A549 (cell line): Measurements from ENCODE around the gene NOXA1. TPM values are rescaled to one million over a fixed set of nuclear protein-coding genes. Genes with fewer than 3 reads are reported as not detected.

Experiments
- ATAC-seq, 2 experiments: fragments of 200-7000 bp in 1 of 2; fragments of >200 bp in 1 of 2; cut with Nextera tagmentation in 1 of 2; cut with Tn5 transposase in 1 of 2; 3 replicates each; pipeline versions ENCODE4 v1.8.0 to v1.9.1; 2018 to 2020; ENCODE audit warnings: mild to moderate bottlenecking in 1 of 2, moderate library complexity in 1 of 2
- CTCF ChIA-PET: fragments of 300-600 bp; sonication (Branson Sonifier 250); formaldehyde crosslinking; extraction: SDS; loops from one replicate; lab custom pipeline; 2021; ENCODE audit warnings: antibody characterized with exemption, inconsistent platforms; lab: Yijun Ruan, JAX
- POLR2A ChIA-PET: fragments of 350-600 bp; formaldehyde crosslinking; extraction: SDS; loops from one replicate; lab custom pipeline; 2021; ENCODE audit warnings: antibody characterized with exemption, inconsistent platforms; lab: Yijun Ruan, JAX
- DNase-seq, 2 experiments: peaks; one replicate each; pipeline versions ENCODE4 v3.0.0 to v3.0.0-alpha.2; 2011 to 2016; ENCODE audit warnings: low read depth in 1 of 2, low spot score in 1 of 2
- FAIRE-seq: peaks from 2 replicates; lab custom pipeline; 2011; peaks lifted over from hg19 to GRCh38; lab: Jason Lieb, UNC
- H3K27ac ChIP-seq, 2 experiments: fragments of >200 bp; sonication (Bioruptor Twin); formaldehyde crosslinking; 3 replicates each; pipeline ENCODE4 v1.5.1; 2016 to 2017
- H3K4me1 ChIP-seq: fragments of >200 bp; sonication (Bioruptor Twin); formaldehyde crosslinking; 3 replicates; pipeline ENCODE4 v1.6.1; 2016
- H3K4me2 ChIP-seq: fragments of >200 bp; sonication (Bioruptor Twin); formaldehyde crosslinking; 3 replicates; pipeline ENCODE4 v1.6.1; 2016
- H3K4me3 ChIP-seq: fragments of >200 bp; sonication (Bioruptor Twin); formaldehyde crosslinking; 3 replicates; pipeline ENCODE4 v1.5.1; 2016
- H3K9me3 ChIP-seq: fragments of >200 bp; sonication (Bioruptor Twin); formaldehyde crosslinking; 3 replicates; pipeline ENCODE4 v1.6.1; 2016
- CBX2 ChIP-seq: fragments of 200-600 bp; sonication (generic); IDR thresholded peaks from 2 replicates; pipeline ENCODE4 v1.6.1; 2016; ENCODE audit warnings: low read depth, mild to moderate bottlenecking, borderline replicate concordance
- CHD2 ChIP-seq: fragments of 150-350 bp; IDR thresholded peaks from 2 replicates; pipeline ENCODE4 v1.6.1; 2014; ENCODE audit warnings: low read length; ENCODE audit not compliant: partially characterized antibody
- EHMT2 ChIP-seq: fragments of 200-600 bp; sonication (generic); IDR thresholded peaks from 2 replicates; pipeline ENCODE4 v1.6.1; 2016; ENCODE audit warnings: antibody characterized with exemption, low read depth, mild to moderate bottlenecking, moderate library complexity
- ESRRA ChIP-seq: fragments of 150-350 bp; IDR thresholded peaks from 2 replicates; pipeline ENCODE4 v1.6.1; 2014; ENCODE audit warnings: mild to moderate bottlenecking, low read length, borderline replicate concordance
- FOSB ChIP-seq: fragments of 250-450 bp; sonication (Bioruptor Pico); IDR thresholded peaks from 2 replicates; pipeline ENCODE4 v1.5.0; 2020; ENCODE audit warnings: mild to moderate bottlenecking, moderate library complexity
- HOXA7 ChIP-seq: fragments of 250-450 bp; sonication (Bioruptor Pico); IDR thresholded peaks from 2 replicates; pipeline ENCODE4 v1.5.0; 2020; ENCODE audit warnings: mild to moderate bottlenecking, moderate library complexity
- HOXB13 ChIP-seq: fragments of 250-450 bp; sonication (Bioruptor Pico); IDR thresholded peaks from 2 replicates; pipeline ENCODE4 v1.5.0; 2020; ENCODE audit warnings: low read depth, mild to moderate bottlenecking, moderate library complexity
- HOXB5 ChIP-seq: fragments of 250-450 bp; sonication (Bioruptor Pico); IDR thresholded peaks from 2 replicates; pipeline ENCODE4 v1.5.0; 2020; ENCODE audit warnings: mild to moderate bottlenecking, moderate library complexity
- JUNB ChIP-seq: fragments of >200 bp; sonication (Bioruptor Twin); formaldehyde crosslinking; IDR thresholded peaks from 2 replicates; pipeline ENCODE4 v1.6.1; 2016
- MYC ChIP-seq: IDR thresholded peaks from 2 replicates; pipeline ENCODE4 v1.6.1; 2012; ENCODE audit warnings: mild to moderate bottlenecking, inconsistent platforms, low read length, improper control_type of control experiment, borderline replicate concordance
- NFE2L2 ChIP-seq: fragments of 150-350 bp; conservative IDR thresholded peaks from 2 replicates; pipeline ENCODE4 v1.6.1; 2014; ENCODE audit warnings: low read length
- NPAS2 ChIP-seq: fragments of 250-450 bp; sonication (Bioruptor Pico); IDR thresholded peaks from 2 replicates; pipeline ENCODE4 v1.8.0; 2022; ENCODE audit warnings: mild to moderate bottlenecking, moderate library complexity, borderline replicate concordance
- POLR2A ChIP-seq: IDR thresholded peaks from 2 replicates; pipeline ENCODE4 v1.6.1; 2012; ENCODE audit warnings: mild to moderate bottlenecking, low read length
- RCOR1 ChIP-seq: fragments of 150-350 bp; IDR thresholded peaks from 2 replicates; pipeline ENCODE4 v1.6.1; 2014; ENCODE audit warnings: antibody characterized with exemption, low read length, low read depth
- SMC3 ChIP-seq: fragments of >200 bp; sonication (Bioruptor Twin); formaldehyde crosslinking; IDR thresholded peaks from 3 replicates; pipeline ENCODE4 v1.6.1; 2018; ENCODE audit warnings: inconsistent platforms
- SREBF2 ChIP-seq: fragments of 450-650 bp; IDR thresholded peaks from 2 replicates; pipeline ENCODE4 v1.6.1; 2014; ENCODE audit warnings: mild to moderate bottlenecking, moderate library complexity
- TFCP2L1 ChIP-seq: fragments of 250-450 bp; sonication (Bioruptor Pico); IDR thresholded peaks from 2 replicates; pipeline ENCODE4 v1.5.0; 2021; ENCODE audit warnings: mild to moderate bottlenecking
- WGBS: methylation state at CpG from one replicate; pipeline ENCODE4 v1.1.6; 2017; ENCODE audit errors: missing lambda C conversion rate; 5-methylcytosine and 5-hydroxymethylcytosine counted together
- polyA plus RNA-seq, 4 experiments: library from polyadenylated mRNA; depleted of rRNA in 3 of 4; stranded (reverse); fragments of >200 nt; fragmentation: RNase III in 1 of 4; extraction: RNeasy Plus Mini Kit Qiagen cat#74134 plus additional on column Dnase treatment in 1 of 4; gene quantifications; 2 replicates in 3 of 4; 3 replicates in 1 of 4; pipeline ENCODE4 v1.2.3, GENCODE V29; 2011 to 2017
- TF ChIP-seq, protein P1 (sequence below): fragments of >200 bp; sonication (Bioruptor Twin); formaldehyde crosslinking; IDR thresholded peaks from 3 replicates; pipeline ENCODE4 v1.6.1; 2016
- TF ChIP-seq, protein P2 (sequence below): fragments of 250-450 bp; sonication (Bioruptor Pico); IDR thresholded peaks from 2 replicates; pipeline ENCODE4 v1.5.0; 2020; ENCODE audit warnings: low read depth, mild to moderate bottlenecking, moderate library complexity
- TF ChIP-seq, protein P3 (sequence below): fragments of 450-650 bp; IDR thresholded peaks from 2 replicates; pipeline ENCODE4 v1.6.1; 2014; ENCODE audit warnings: antibody characterized with exemption
- TF ChIP-seq, protein P4 (sequence below): fragments of 200-600 bp; sonication (generic); IDR thresholded peaks from 2 replicates; pipeline ENCODE4 v1.6.1; 2016; ENCODE audit warnings: antibody characterized with exemption, mild to moderate bottlenecking, moderate library complexity
- TF ChIP-seq, protein P5 (sequence below): IDR thresholded peaks from 2 replicates; pipeline ENCODE4 v1.6.1; 2012
- TF ChIP-seq, protein P6 (sequence below): fragments of >200 bp; sonication (Bioruptor Twin); formaldehyde crosslinking; IDR thresholded peaks from 2 replicates; pipeline ENCODE4 v1.6.1; 2016

NOXA1 gene
- polyA plus RNA-seq, 2 of the 4 experiments (the other 2 are of a cell fraction), result 0.44 to 1.5 TPM

DNA sequence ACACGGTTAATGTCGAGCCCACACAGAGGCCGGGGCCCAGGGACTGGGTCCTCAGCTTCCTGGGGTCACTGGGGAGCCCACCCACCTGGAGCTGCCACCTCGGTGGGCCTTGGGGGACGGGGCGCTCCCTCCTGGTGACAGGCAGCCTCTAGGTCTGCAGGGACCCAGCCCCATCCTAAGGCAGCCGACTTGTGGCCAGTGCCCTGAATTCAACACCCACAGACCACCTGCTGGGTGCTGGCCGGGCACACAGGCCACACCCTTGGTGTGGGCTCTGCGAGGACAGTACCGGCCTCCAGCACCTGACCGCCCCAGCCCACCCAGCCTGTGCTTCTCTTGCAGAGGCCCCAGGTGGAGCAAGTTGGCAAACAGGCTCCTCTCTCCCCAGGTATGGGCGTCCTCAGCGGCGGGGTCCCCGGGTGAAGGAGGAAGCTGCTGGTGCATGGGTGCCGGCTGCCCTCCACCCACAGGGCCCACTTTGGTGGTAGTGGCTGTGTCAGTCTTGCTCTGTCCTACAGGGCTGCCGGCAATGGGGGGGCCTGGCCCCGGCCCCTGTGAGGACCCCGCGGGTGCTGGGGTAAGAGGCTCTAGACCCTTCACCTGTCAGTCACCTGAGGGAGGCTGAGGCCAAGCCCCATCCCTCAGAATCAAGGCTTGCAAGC lies 9.6 kb downstream of the NOXA1 start:
- TF ChIP-seq HOXB13, result no peak
- TF ChIP-seq CHD2, result no peak
- TF ChIP-seq CBX2, result no peak
- TF ChIP-seq, protein P1, sequence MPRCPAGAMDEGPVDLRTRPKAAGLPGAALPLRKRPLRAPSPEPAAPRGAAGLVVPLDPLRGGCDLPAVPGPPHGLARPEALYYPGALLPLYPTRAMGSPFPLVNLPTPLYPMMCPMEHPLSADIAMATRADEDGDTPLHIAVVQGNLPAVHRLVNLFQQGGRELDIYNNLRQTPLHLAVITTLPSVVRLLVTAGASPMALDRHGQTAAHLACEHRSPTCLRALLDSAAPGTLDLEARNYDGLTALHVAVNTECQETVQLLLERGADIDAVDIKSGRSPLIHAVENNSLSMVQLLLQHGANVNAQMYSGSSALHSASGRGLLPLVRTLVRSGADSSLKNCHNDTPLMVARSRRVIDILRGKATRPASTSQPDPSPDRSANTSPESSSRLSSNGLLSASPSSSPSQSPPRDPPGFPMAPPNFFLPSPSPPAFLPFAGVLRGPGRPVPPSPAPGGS, result no peak
- TF ChIP-seq EHMT2, result no peak
- TF ChIP-seq, protein P2, sequence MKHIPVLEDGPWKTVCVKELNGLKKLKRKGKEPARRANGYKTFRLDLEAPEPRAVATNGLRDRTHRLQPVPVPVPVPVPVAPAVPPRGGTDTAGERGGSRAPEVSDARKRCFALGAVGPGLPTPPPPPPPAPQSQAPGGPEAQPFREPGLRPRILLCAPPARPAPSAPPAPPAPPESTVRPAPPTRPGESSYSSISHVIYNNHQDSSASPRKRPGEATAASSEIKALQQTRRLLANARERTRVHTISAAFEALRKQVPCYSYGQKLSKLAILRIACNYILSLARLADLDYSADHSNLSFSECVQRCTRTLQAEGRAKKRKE (CRISPR knock-in tag), result no peak
- TF ChIP-seq, protein P3, sequence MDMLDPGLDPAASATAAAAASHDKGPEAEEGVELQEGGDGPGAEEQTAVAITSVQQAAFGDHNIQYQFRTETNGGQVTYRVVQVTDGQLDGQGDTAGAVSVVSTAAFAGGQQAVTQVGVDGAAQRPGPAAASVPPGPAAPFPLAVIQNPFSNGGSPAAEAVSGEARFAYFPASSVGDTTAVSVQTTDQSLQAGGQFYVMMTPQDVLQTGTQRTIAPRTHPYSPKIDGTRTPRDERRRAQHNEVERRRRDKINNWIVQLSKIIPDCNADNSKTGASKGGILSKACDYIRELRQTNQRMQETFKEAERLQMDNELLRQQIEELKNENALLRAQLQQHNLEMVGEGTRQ, result no peak
- no peak for TF ChIP-seq ESRRA
- TF ChIP-seq NPAS2, result no peak
- TF ChIP-seq SREBF2, result no peak
- TF ChIP-seq, protein P4, sequence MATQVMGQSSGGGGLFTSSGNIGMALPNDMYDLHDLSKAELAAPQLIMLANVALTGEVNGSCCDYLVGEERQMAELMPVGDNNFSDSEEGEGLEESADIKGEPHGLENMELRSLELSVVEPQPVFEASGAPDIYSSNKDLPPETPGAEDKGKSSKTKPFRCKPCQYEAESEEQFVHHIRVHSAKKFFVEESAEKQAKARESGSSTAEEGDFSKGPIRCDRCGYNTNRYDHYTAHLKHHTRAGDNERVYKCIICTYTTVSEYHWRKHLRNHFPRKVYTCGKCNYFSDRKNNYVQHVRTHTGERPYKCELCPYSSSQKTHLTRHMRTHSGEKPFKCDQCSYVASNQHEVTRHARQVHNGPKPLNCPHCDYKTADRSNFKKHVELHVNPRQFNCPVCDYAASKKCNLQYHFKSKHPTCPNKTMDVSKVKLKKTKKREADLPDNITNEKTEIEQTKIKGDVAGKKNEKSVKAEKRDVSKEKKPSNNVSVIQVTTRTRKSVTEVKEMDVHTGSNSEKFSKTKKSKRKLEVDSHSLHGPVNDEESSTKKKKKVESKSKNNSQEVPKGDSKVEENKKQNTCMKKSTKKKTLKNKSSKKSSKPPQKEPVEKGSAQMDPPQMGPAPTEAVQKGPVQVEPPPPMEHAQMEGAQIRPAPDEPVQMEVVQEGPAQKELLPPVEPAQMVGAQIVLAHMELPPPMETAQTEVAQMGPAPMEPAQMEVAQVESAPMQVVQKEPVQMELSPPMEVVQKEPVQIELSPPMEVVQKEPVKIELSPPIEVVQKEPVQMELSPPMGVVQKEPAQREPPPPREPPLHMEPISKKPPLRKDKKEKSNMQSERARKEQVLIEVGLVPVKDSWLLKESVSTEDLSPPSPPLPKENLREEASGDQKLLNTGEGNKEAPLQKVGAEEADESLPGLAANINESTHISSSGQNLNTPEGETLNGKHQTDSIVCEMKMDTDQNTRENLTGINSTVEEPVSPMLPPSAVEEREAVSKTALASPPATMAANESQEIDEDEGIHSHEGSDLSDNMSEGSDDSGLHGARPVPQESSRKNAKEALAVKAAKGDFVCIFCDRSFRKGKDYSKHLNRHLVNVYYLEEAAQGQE, result no peak
- no peak for TF ChIP-seq TFCP2L1 (CRISPR knock-in tag)
- no peak for TF ChIP-seq POLR2A
- TF ChIP-seq HOXB5 (CRISPR knock-in tag), result no peak
- POLR2A ChIA-PET, result no interaction called here
- FAIRE-seq (no peak), DNase-seq (no peak), ATAC-seq (no peak)
- 85% methylated on average over 12 of the region's 20 CpGs for WGBS
- Histone ChIP-seq H3K4me3 (no peak overlapping the region), H3K4me2 (no peak overlapping the region), H3K27ac (no peak overlapping the region), H3K9me3 (no peaks in the 10 kb centered on the region), H3K4me1 (peaks cover 24% of the 10 kb centered on the region)
- CTCF ChIA-PET, result interaction anchor here (1.1 to 8.1 kb wide), 5 partner anchors 9 to 131 kb away, joined by 3 to 98 read pairs (median 6); partner anchors contain the start of genes ENTPD8, EXD3, NOXA1 and NRARP

DNA sequence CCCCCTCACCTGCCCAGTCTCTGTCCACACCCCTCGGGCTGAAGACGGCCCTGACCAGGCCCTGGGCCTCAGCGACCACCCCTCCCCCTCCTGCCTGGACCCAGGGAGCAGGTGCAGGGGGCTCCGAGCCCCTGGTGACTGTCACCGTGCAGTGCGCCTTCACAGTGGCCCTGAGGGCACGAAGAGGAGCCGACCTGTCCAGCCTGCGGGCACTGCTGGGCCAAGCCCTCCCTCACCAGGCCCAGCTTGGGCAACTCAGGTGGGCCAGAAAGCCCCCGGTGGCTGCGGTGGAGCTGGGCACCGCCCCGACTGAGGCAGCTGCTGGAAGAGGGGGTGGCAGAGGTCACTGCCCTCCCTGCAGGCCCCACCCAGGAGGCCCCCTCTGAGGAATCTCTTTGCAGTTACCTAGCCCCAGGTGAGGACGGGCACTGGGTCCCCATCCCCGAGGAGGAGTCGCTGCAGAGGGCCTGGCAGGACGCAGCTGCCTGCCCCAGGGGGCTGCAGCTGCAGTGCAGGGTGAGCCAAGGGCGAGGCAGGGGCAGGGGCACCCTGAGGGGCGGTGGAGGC lies 10.2 kb downstream of the NOXA1 start:
- no CpG with 5 or more reads among the region's 19 CpGs for WGBS
- FAIRE-seq, result no peak

More for the DNA sequence above, 10.2 kb downstream of the NOXA1 start:
- TF ChIP-seq NPAS2, result no peak
- no peak for TF ChIP-seq RCOR1
- TF ChIP-seq, protein P5, sequence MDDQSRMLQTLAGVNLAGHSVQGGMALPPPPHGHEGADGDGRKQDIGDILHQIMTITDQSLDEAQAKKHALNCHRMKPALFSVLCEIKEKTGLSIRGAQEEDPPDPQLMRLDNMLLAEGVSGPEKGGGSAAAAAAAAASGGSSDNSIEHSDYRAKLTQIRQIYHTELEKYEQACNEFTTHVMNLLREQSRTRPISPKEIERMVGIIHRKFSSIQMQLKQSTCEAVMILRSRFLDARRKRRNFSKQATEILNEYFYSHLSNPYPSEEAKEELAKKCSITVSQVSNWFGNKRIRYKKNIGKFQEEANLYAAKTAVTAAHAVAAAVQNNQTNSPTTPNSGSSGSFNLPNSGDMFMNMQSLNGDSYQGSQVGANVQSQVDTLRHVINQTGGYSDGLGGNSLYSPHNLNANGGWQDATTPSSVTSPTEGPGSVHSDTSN, result no peak
- TF ChIP-seq, protein P6, sequence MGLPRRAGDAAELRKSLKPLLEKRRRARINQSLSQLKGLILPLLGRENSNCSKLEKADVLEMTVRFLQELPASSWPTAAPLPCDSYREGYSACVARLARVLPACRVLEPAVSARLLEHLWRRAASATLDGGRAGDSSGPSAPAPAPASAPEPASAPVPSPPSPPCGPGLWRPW, result no peak
- no peak for TF ChIP-seq SMC3
- TF ChIP-seq HOXB5 (CRISPR knock-in tag), result no peak
- no peak for TF ChIP-seq HOXA7 (CRISPR knock-in tag)
- TF ChIP-seq JUNB, result no peak
- no peak for TF ChIP-seq FOSB (CRISPR knock-in tag)
- no peak for TF ChIP-seq MYC
- no peak for TF ChIP-seq NFE2L2
- no peak overlapping the region for H3K4me2 ChIP-seq
- no peaks in the 10 kb centered on the region for H3K9me3 ChIP-seq
- H3K27ac ChIP-seq, result no peak overlapping the region
- no peak overlapping the region for H3K4me3 ChIP-seq
- ChIA-PET POLR2A (no interaction called here), CTCF (interaction anchor here (0.6 to 8.1 kb wide), 5 partner anchors 10 to 169 kb away, joined by 3 to 98 read pairs (median 3); partner anchors contain the start of genes ENTPD8, EXD3 and NOXA1)
- ATAC-seq (no peak), DNase-seq (no peak)
- peaks cover 24% of the 10 kb centered on the region for H3K4me1 ChIP-seq
